Urothelium cell line (cell line): Measurements from ENCODE around the gene NFU1.

Source experiments
- DNase-seq: peaks from one replicate; pipeline ENCODE4 v3.0.0; 2011; ENCODE audit warnings: low spot score, mixed read lengths
- FAIRE-seq: peaks from 2 replicates; lab custom pipeline; 2011; peaks lifted over from hg19 to GRCh38; lab: Jason Lieb, UNC

NFU1 gene

GRCh38 chr2:69390001-69390400, 47.2 kb downstream of the NFU1 start:
- FAIRE-seq = no peak

GRCh38 chr2:69389271-69389670, 48.0 kb downstream of the NFU1 start:
- DNase-seq (no peak), FAIRE-seq (no peak)

More at GRCh38 chr2:69390001-69390400, 47.2 kb downstream of the NFU1 start:
- no peak for DNase-seq

- no peak for FAIRE-seq
- peak; percentile 14 for DNase-seq
Measured at GRCh38 chr2:69387770-69388481, 49.3 kb downstream of the NFU1 start.

DNA sequence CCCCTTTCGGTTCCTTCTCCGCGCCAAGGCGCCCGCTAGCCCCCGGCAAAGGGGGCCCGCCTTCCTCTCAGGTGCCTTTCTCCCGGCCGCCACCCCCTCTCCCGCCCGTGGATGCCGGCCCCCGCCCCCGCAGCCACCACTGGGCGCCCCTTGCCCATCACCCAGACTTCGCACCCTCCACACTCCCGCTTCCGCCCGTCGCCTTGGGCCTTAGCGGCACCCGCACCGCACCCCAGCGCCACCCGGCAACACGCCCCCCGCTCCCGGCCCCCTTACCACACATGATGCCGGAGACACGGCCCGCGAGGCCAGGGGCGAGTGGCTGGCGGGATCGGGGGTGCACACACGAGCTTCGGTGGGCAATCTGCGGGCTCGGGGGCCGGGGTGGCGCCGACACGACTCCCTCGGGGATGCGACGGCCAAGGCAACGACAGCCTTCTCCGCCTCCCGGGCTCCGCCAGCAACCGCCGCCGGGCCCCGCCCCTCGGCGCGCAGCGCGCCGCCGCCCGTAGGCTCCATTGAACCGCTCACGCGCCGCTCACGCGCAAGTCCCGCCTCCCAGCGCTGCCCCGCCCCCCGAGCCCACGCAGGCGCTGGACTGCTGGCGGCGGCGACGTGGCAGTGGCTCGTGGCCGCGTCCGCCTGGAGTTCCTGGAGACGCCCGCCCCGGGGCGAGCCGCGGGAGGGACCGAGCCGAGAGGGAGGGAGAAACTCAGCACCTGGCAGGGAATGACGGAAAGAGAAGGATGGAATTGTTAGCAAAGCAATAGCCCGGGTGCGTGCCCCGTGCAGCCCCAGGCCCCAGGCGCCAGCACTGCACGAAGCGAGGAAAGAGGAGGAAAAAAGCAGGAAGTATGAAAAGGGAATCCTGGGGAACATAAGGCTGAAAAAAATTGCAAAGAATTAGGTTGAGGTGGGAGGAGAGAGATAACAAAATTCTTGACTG, 50.2 kb downstream of the NFU1 start, which contains the start of gene GFPT1:
TSS of gene GFPT1 (minus strand) at position 439 of the 946 bp plus-strand sequence. CDS start at position 283, 156 bp downstream.
- DNase-seq = peak; percentile 98
- peak; percentile 76 for FAIRE-seq

- no peak for DNase-seq
- no peak for FAIRE-seq
Measured at GRCh38 chr2:69386360-69386759, 50.9 kb downstream of the NFU1 start.

GRCh38 chr2:69385443-69386151, 51.6 kb downstream of the NFU1 start:
- DNase-seq (no peak), FAIRE-seq (no peak)

DNA sequence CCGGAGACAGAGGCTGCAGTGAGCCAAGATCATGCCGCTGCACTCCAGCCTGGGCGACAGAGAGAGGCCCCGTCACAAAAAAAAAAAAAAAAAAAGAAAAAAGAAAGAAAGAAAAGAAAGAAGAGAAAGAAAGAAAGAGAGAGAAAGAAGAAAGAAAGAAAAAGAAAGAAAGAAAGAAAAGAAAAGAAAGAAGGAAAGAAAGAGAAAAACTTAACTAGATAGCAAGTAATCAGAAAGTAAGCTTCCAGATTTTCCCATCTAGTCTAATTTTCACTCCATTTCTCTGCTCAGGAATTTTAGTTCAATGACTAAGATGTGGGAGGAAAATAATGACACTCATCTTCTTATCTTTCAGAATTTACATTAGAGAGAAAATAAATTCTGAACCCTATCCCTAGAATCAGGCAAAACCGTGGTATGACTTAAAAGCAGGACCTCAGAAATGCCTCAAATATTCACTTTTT, 52.6 kb downstream of the NFU1 start:
- FAIRE-seq (no peak), DNase-seq (no peak)

DNA sequence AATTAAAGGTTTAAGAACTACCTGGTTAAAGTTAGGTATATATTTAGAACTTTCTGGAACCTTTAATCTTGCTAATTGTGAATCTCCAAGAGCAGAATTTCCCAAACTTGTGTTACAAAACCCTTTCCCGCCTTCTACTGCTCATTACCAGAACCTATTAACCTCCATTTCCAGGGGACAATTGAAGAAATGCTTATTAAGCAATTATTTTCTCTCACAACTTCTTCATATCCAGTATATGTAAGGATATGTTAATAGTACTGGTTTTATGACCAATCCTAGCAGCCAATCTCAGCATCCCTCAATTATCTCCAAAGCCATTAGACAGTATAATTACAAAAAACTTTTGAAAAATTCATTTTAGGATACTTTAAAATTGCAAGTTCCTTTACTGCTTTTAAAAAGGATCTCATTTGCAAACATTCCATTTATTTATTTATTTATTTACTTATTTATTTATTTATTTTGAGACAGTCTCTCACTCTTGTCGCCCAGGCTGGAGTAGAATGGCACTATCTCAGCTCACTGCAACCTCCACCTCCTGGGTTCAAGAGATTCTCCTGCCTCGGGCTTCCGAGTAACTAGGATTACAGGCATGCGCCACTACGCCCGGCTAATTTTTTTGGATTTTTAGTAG, 53.9 kb downstream of the NFU1 start:
- FAIRE-seq (no peak), DNase-seq (no peak)

DNA sequence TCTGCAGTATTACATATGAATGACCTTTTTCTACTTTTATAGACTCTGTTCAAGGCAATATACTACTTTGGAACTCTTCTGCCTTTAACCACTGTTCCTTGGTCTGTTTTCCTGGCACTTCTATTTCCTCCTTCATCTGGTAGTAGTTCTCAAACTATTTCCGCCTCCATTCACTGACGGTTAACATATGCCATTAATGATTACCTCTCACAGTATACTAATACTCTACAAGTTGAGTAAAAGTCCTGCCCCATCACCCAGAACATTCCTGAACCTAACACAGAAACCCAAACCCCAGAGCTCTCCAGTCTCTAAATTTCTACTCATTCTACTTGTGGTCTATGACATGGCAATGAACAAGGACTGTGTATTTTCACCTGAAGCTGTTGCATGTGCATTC, 54.7 kb downstream of the NFU1 start:
- FAIRE-seq (no peak), DNase-seq (no peak)

GRCh38 chr2:69381337-69381737, 55.9 kb downstream of the NFU1 start:
- DNase-seq = peak; percentile 19
- FAIRE-seq = no peak

DNA sequence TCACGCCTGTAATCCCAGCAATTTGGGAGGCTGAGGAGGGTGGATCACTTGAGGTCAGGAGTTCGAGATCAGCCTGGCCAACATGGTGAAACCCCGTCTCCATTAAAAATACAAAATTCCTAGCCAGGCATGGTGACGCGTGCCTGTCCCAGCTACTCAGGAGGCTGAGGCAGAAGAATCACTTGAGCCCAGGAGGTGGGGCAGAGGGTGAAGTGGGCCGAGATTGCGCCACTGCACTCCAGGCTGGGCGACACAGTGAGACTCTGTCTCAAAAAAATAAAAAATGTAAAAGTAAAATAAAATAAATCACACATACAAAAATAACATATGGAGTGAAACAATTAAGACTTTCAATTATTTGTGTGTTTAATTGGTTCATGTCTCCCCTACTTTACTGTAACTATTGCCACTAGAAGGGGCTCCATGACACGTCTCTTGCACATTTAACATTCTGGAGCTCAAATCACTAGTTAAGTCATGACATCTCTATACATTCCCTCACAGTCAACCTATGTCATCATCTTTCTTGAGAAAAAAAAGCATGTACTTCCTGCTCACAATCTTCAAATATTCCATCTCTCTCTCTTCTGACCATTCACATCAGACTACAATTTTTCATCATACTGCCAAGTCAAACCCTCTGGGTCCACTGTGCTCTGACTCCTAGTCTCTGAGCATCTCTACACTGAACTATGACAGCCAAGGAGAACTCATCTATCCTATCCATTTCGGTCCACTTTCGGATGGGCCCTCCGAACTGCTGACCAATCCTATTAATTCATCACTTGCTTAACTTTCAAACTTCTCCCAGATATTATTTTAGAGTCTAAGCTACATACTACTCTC, 56.9 kb downstream of the NFU1 start:
- no peak for FAIRE-seq
- DNase-seq = no peak

GRCh38 chr2:69376403-69376802, 60.8 kb downstream of the NFU1 start:
- DNase-seq (no peak), FAIRE-seq (no peak)

DNA sequence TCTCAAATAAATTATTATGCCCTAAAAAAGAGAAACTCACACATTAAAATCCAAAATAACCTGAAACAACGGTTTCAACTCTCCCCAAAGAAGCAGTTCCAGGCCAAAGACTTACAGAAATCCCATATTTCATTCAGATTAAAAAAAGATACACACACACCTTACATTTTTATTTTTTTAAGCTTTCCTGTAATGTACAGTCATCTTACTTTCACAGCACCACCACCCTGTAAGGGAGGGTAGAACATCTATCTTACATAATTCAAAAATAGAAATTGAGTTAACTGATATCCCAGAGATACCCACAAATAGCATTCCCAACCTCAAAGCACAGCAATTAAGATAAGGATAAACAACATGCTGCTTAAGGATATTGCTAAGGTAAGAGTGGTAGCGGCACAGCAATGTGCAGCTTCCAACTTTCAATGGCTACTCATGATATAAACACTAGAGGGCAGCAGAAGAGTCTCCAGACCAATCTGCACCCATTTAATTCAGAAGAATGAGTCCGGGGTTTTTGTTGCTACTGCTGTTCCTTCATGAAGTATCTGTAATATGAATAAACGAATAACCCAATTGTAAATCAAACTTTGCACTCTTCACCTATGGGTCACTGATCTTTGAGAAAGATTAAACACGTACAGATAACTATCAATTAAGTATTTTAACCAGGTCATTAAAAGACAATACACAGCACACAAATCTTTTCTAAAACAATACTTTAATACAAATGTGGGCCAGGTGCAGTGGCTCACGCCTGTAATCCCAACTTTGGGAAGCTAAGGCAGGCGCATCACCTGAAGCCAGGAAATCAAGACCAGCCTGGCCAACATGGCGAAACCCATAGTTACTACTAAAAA, 61.5 kb downstream of the NFU1 start:
- peak; percentile 67 for DNase-seq
- FAIRE-seq = no peak

DNA sequence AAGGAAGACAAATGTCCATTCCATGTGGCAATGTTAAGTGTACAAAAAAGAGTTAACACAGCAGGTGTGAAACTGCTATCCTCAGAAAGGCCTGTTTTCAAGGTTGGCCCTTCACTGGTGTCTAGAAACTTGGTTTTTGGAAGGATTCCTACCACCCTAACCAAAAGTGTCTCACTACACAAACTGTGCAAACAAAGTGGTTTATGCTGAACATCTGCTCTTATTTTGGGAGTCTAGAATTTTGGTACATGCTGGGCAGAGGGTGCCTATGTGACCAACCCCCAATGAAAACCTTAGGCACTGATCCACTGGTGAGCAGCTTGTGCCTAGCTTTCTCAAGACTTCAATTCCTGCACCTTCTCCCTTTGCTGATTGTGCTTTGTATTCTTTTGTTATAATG, 64.5 kb downstream of the NFU1 start:
- FAIRE-seq (no peak), DNase-seq (no peak)

GRCh38 chr2:69369802-69370201, 67.4 kb downstream of the NFU1 start:
- DNase-seq (no peak), FAIRE-seq (no peak)

DNA sequence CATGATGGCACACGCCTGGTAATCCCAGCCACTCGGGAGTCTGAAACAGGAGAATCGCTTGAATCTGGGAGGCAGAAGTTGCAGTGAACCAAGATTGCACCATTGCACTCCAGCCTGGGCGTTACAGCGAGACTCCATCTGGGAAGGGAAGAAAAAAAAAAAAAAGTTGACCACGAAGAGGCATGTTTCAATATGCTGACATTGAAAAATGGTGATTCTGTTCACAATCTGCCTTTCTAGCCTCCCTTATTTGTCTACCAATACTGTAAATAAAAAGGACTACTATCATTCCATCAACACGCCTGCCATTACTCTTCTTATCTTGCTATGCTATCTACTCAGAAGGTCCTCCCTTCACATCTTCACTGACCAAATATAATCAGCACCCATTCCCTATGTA, 68.6 kb downstream of the NFU1 start:
- FAIRE-seq = no peak

GRCh38 chr2:69359371-69359770, 77.9 kb downstream of the NFU1 start:
- FAIRE-seq (no peak), DNase-seq (no peak)

More for the DNA sequence above, 68.6 kb downstream of the NFU1 start:
- no peak for DNase-seq

DNA sequence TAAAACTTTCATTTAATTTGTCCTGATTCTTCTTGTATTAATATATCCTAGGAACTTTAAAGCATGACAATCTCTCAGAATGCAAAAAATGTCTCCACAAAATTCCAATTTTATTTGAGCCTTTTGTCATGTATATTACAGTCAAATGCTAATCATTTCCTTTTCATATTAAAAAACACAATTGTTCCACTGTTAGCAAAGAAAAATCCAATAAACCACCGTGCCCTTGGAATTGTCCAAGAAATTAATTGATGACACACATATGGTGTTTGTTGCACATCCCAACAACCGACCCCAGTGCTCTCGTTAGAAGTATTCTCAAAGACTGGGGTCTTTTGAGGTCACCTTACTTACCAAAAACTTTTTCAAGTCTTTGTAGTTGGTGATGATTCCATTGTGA, 78.3 kb downstream of the NFU1 start:
- no peak for DNase-seq
- FAIRE-seq = no peak

DNA sequence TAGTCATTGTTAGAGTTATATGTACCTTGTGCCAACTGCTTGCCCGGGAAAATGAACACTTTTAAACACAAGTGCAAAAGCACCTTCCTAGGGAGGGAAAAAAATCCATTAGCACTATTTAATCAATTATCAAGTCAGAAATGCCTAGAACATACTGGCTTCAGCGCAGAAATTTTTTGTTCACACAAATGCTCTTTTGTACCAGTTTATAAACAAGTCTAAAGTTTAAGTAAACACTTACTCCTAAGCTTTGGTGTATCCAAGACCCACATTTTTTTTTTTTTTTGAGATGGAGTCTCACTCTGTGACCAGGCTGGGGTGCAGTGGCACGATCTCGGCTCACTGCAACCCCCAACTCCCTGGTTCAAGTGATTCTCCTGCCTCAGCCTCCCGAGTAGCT, 80.8 kb downstream of the NFU1 start:
- no peak for FAIRE-seq
- no peak for DNase-seq
